ENCODE measurements around the gene CRYBB3.

GRCh38 chr22:25165785-25166184 is 33.9 kb upstream of the CRYBB3 start:
- no peak for TF ChIP-seq CTCF (IDR thresholded peaks at IDR 0.05)
- TF ChIP-seq POLR2A (IDR thresholded peaks at IDR 0.05): no peak
- TF ChIP-seq EP300 (IDR thresholded peaks at IDR 0.05): no peak
